Medulla oblongata (tissue), 1 donor: Measurements from ENCODE around the gene EDN1.
"Not testable (repeated sequence)": the region's sequence is repeated elsewhere in the genome, so short reads cannot be mapped to it uniquely, and the experiment has no call there.

Experiments
- DNase-seq: peaks from one replicate; pipeline ENCODE4 v3.0.0-alpha.2; 2015; ENCODE audit errors: extremely low spot score

Gene EDN1

GRCh38 chr6:12294851-12295536 is 4.8 kb downstream of the EDN1 start:
- no peak for DNase-seq

- no peak for DNase-seq
Measured at GRCh38 chr6:12295558-12296254, 5.5 kb downstream of the EDN1 start.

- no peak for DNase-seq
Measured at GRCh38 chr6:12296255-12296573, 6.1 kb downstream of the EDN1 start.

- no peak for DNase-seq
Measured at GRCh38 chr6:12296604-12297003, 6.4 kb downstream of the EDN1 start.

- DNase-seq: no peak
Measured at GRCh38 chr6:12297363-12298016, 7.3 kb downstream of the EDN1 start.

- DNase-seq: no peak
Measured at GRCh38 chr6:12298017-12298978, 8.1 kb downstream of the EDN1 start.

- DNase-seq: no peak
Measured at GRCh38 chr6:12298995-12299394, 8.8 kb downstream of the EDN1 start.

GRCh38 chr6:12301018-12301417 is 10.9 kb downstream of the EDN1 start:
- DNase-seq: no peak

GRCh38 chr6:12304487-12304886 is 14.3 kb downstream of the EDN1 start:
- DNase-seq: no peak

GRCh38 chr6:12309070-12309469 is 18.9 kb downstream of the EDN1 start:
- DNase-seq: no peak

- no peak for DNase-seq
Measured at GRCh38 chr6:12311106-12311505, 20.9 kb downstream of the EDN1 start.

- no peak for DNase-seq
Measured at GRCh38 chr6:12312736-12313135, 22.6 kb downstream of the EDN1 start.

- no peak for DNase-seq
Measured at GRCh38 chr6:12313306-12313991, 23.3 kb downstream of the EDN1 start.

- DNase-seq: no peak
Measured at GRCh38 chr6:12313992-12314589, 23.9 kb downstream of the EDN1 start.

GRCh38 chr6:12314751-12315150 is 24.6 kb downstream of the EDN1 start:
- DNase-seq: no peak

- no peak for DNase-seq
Measured at GRCh38 chr6:12315292-12316081, 25.3 kb downstream of the EDN1 start.

- DNase-seq: no peak
Measured at GRCh38 chr6:12318749-12319148, 28.6 kb downstream of the EDN1 start.

- DNase-seq: not testable (repeated sequence)
Measured at GRCh38 chr6:12320074-12320473, 29.9 kb downstream of the EDN1 start.

- DNase-seq: no peak
Measured at GRCh38 chr6:12324099-12324498, 33.9 kb downstream of the EDN1 start.

GRCh38 chr6:12324748-12325147 is 34.6 kb downstream of the EDN1 start:
- no peak for DNase-seq
